HG03159 (cell line): ENCODE measurements around the gene ASB12.

Experiments used
- ATAC-seq: cut with Tn5 transposase; IDR thresholded peaks from one replicate; pipeline ENCODE4 v1.9.1; 2021; ENCODE audit warnings: mild to moderate bottlenecking, moderate library complexity; ENCODE audit not compliant: unreplicated experiment

Gene ASB12

GRCh38 chrX:64187762-64188150, 42.7 kb downstream of the ASB12 start:
- no peak for ATAC-seq

- no peak for ATAC-seq
These were observed 43.2 kb downstream of the ASB12 start for GRCh38 chrX:64186974-64187761.

- ATAC-seq, result no peak
These were observed 46.0 kb downstream of the ASB12 start for GRCh38 chrX:64184396-64184795.

- no peak for ATAC-seq
These were observed 48.2 kb downstream of the ASB12 start for GRCh38 chrX:64182208-64182607.

GRCh38 chrX:64176876-64177275, 53.5 kb downstream of the ASB12 start:
- ATAC-seq, result no peak
